Endothelial cell of umbilical vein (primary cell): ENCODE results near the gene PHF2. TPM values are rescaled to one million over a fixed set of nuclear protein-coding genes. Genes with fewer than 3 reads are reported as not detected.

Source experiments
- BruUV-seq: library from RNA; stranded (reverse); fragments of 400-500 nt; replicated peaks from 2 replicates; lab custom pipeline; 2021; lab: Mats Ljungman, UMichigan
- CTCF ChIA-PET: fragments of 300-600, 350-600 bp; sonication (Branson Sonifier 250); formaldehyde crosslinking; loops from one replicate; lab custom pipeline; 2021; ENCODE audit warnings: antibody characterized with exemption, inconsistent platforms; lab: Charles Lee
- POLR2A ChIA-PET: fragments of 300-600, 350-600 bp; sonication (Branson Sonifier 250); formaldehyde crosslinking; loops from one replicate; lab custom pipeline; 2021; ENCODE audit warnings: antibody characterized with exemption, inconsistent platforms; lab: Charles Lee
- DNase-seq: peaks from one replicate; pipeline ENCODE4 v3.0.0-alpha.2; 2011; ENCODE audit warnings: low read depth, low spot score
- FAIRE-seq: peaks from 2 replicates; lab custom pipeline; 2011; peaks lifted over from hg19 to GRCh38; lab: Jason Lieb, UNC
- H2AFZ ChIP-seq: 2 replicates; pipeline ENCODE4 v1.6.0; 2012; ENCODE audit warnings: low read depth, low read length, control low read depth, inconsistent platforms
- H3K27ac ChIP-seq: 2 replicates; pipeline ENCODE4 v1.5.1; 2011; ENCODE audit warnings: low read depth, mild to moderate bottlenecking, control low read depth, low read length, moderate library complexity; ENCODE audit not compliant: insufficient read depth
- H3K27me3 ChIP-seq, 2 experiments: 2 replicates each; pipeline versions ENCODE4 v1.6.0 to v1.6.1; 2011; ENCODE audit warnings: low read length in 2 of 2, mixed read lengths in 1 of 2; ENCODE audit not compliant: control insufficient read depth in 2 of 2, insufficient read depth in 2 of 2
- H3K36me3 ChIP-seq, 2 experiments: 2 replicates in 1 of 2; 3 replicates in 1 of 2; pipeline ENCODE4 v1.5.1; 2011; ENCODE audit warnings: low read length in 2 of 2, mild to moderate bottlenecking in 1 of 2, moderate library complexity in 1 of 2; ENCODE audit not compliant: control insufficient read depth in 2 of 2, insufficient read depth in 2 of 2; ENCODE audit errors: extremely low read depth in 1 of 2
- H3K4me1 ChIP-seq: 3 replicates; pipeline ENCODE4 v1.5.1; 2011; ENCODE audit warnings: mild to moderate bottlenecking, low read length; ENCODE audit not compliant: control insufficient read depth, insufficient read depth; ENCODE audit errors: extremely low read depth
- H3K4me2 ChIP-seq: 2 replicates; pipeline ENCODE4 v1.6.1; 2011; ENCODE audit warnings: low read length, control low read depth, mixed read lengths; ENCODE audit not compliant: insufficient read depth
- H3K4me3 ChIP-seq, 3 experiments: fragments of 200-600 bp in 1 of 3; sonication (generic), shearing (Covaris generic) in 1 of 3; replicated peaks in 1 of 3; 2 replicates each; pipeline ENCODE4 v1.5.1; 2011 to 2016; ENCODE audit warnings: control low read depth in 3 of 3, low read length in 3 of 3, mild to moderate bottlenecking in 2 of 3, inconsistent platforms in 1 of 3, low read depth in 1 of 3, moderate library complexity in 1 of 3; ENCODE audit not compliant: insufficient read depth in 1 of 3
- H3K79me2 ChIP-seq: 2 replicates; pipeline ENCODE4 v1.6.0; 2012; ENCODE audit warnings: low read length, inconsistent platforms; ENCODE audit not compliant: control insufficient read depth, insufficient read depth
- H3K9ac ChIP-seq: replicated peaks from 2 replicates; pipeline ENCODE3; 2011; ENCODE audit warnings: low read length, control low read depth; ENCODE audit not compliant: insufficient read depth; ENCODE audit errors: extremely low read depth
- H3K9me1 ChIP-seq: replicated peaks from 3 replicates; pipeline ENCODE4 v1.6.0; 2011; ENCODE audit warnings: mild to moderate bottlenecking, low read length; ENCODE audit not compliant: control insufficient read depth, insufficient read depth; ENCODE audit errors: extremely low read depth
- H3K9me3 ChIP-seq: replicated peaks from 2 replicates; pipeline ENCODE4 v1.5.1; 2012; ENCODE audit warnings: low read length, inconsistent platforms; ENCODE audit not compliant: control insufficient read depth, insufficient read depth
- H4K20me1 ChIP-seq: replicated peaks from 2 replicates; pipeline ENCODE3; 2011; ENCODE audit warnings: mild to moderate bottlenecking, low read length; ENCODE audit not compliant: control insufficient read depth, insufficient read depth; ENCODE audit errors: extremely low read depth
- CTCF ChIP-seq, 2 donors: IDR thresholded peaks; 1 replicate in 1 of 2; 2 replicates in 1 of 2; pipeline ENCODE4 v1.5.1; 2011; ENCODE audit warnings: low read length in 2 of 2, mild to moderate bottlenecking in 2 of 2, moderate library complexity in 2 of 2, control low read depth in 1 of 2, inconsistent platforms in 1 of 2, low read depth in 1 of 2; ENCODE audit not compliant: insufficient read depth in 1 of 2; ENCODE audit errors: extremely low read depth in 1 of 2
- EZH2 ChIP-seq: IDR thresholded peaks from 2 replicates; pipeline ENCODE4 v1.6.1; 2012; ENCODE audit warnings: borderline replicate concordance, low read depth, mild to moderate bottlenecking, moderate library complexity, low read length, inconsistent platforms; ENCODE audit not compliant: severe bottlenecking
- FOS ChIP-seq: IDR thresholded peaks from 2 replicates; pipeline ENCODE4 v1.6.1; 2011; ENCODE audit warnings: mild to moderate bottlenecking, low read length, moderate library complexity, borderline replicate concordance; ENCODE audit not compliant: insufficient read depth
- GATA2 ChIP-seq: IDR thresholded peaks from 2 replicates; pipeline ENCODE4 v1.7.0; 2011; ENCODE audit warnings: low read depth, mild to moderate bottlenecking, moderate library complexity, mixed read lengths, low read length; ENCODE audit not compliant: insufficient read length, insufficient read depth
- JUN ChIP-seq: IDR thresholded peaks from 2 replicates; pipeline ENCODE4 v1.6.1; 2011; ENCODE audit warnings: borderline replicate concordance, low read depth; ENCODE audit not compliant: insufficient read length, insufficient read depth
- MAX ChIP-seq: IDR thresholded peaks from 2 replicates; pipeline ENCODE4 v1.6.1; 2011; ENCODE audit not compliant: insufficient read depth, insufficient read length
- MYC ChIP-seq: IDR thresholded peaks from one replicate; pipeline ENCODE4 v1.6.1; 2011; ENCODE audit warnings: mild to moderate bottlenecking, low read depth, low read length
- POLR2A ChIP-seq: IDR thresholded peaks from 2 replicates; pipeline ENCODE4 v1.6.1; 2012; ENCODE audit warnings: low read depth, mild to moderate bottlenecking, control low read depth, low read length
- POLR2AphosphoS5 ChIP-seq: IDR thresholded peaks from 2 replicates; pipeline ENCODE4 v1.6.1; 2012; ENCODE audit warnings: low read depth, mild to moderate bottlenecking, control low read depth, low read length, moderate library complexity; ENCODE audit not compliant: insufficient read depth
- dilution Hi-C: fragments of 300-500 bp; cut with MboI; formaldehyde crosslinking; loops from one replicate; pipeline ENCODE4 v1.15.0; 2019; ENCODE audit warnings: low sequenced_read_pairs; ENCODE audit not compliant: extremely low pct_ligation_motif_present
- intact Hi-C: fragments of 100-400 bp; cut with micrococcal nuclease; formaldehyde crosslinking; loops from one replicate; pipeline ENCODE4 v1.10.0; 2022
- polyA plus RNA-seq, 4 experiments: library from polyadenylated mRNA; depleted of rRNA in 3 of 4; stranded (reverse) in 3 of 4; unstranded in 1 of 4; fragments of >200 nt; gene quantifications; 2 replicates each; pipeline versions ENCODE4 v1.2.1 to v1.2.3, GENCODE V29; 2011 to 2012; ENCODE audit warnings: missing spikeins in 1 of 4
- total RNA-seq: library from RNA; stranded (reverse); gene quantifications from 2 replicates; pipeline ENCODE4 v1.2.3, GENCODE V29; 2021

PHF2 gene
- total and polyA plus RNA-seq, 2 donors (not counting 3 experiments of a cell fraction or from before 2014, with no cell fraction given), result 9.8 to 22.5 TPM

GRCh38 chr9:93636667-93637066, 60.3 kb downstream of the PHF2 start:
- H3K4me3 ChIP-seq, result no peak overlapping the region
- no peaks in the 10 kb centered on the region for H3K9me3 ChIP-seq
- DNase-seq (no peak), FAIRE-seq (no peak)
- no peaks in the 10 kb centered on the region for H3K79me2 ChIP-seq
- TF ChIP-seq JUN (no peak), EZH2 (no peak), POLR2A (no peak), MAX (no peak), GATA2 (no peak), POLR2AphosphoS5 (no peak), MYC (no peak), CTCF (IDR thresholded peaks at IDR 0.05; ENCODE audit: extremely low read depth in 1 of 2, insufficient read depth in 1 of 2, low read depth in 1 of 2, low read length in 2 of 2) (no peak), FOS (no peak)
- no peaks in the 10 kb centered on the region for H3K9me1 ChIP-seq
- H4K20me1 ChIP-seq, result no peaks in the 10 kb centered on the region
- no TSS peak for BruUV-seq
- no peaks in the 10 kb centered on the region for H3K27me3 ChIP-seq
- no peak overlapping the region for H2AFZ ChIP-seq
- H3K4me2 ChIP-seq, result no peak overlapping the region
- dilution Hi-C loops, result no loop called here
- POLR2A ChIA-PET, result no interaction called here
- peaks cover 0 to 12% of the 10 kb centered on the region in 2 experiments for H3K36me3 ChIP-seq
- no peaks in the 10 kb centered on the region for H3K4me1 ChIP-seq
- intact Hi-C loops, result no loop called here
- no peak overlapping the region for H3K9ac ChIP-seq
- CTCF ChIA-PET, result interaction anchor here (1.0 kb wide), 1 partner anchor 17 kb away, joined by 3 read pairs; no protein-coding TSS in a partner anchor
- no peak overlapping the region for H3K27ac ChIP-seq
